Glomerular visceral epithelial cell (primary cell): ENCODE measurements around the gene ABCE1.

Experiments used
- DNase-seq: peaks from one replicate; pipeline ENCODE4 v3.0.0-alpha.2; 2016; ENCODE audit errors: extremely low spot score

Gene ABCE1

GRCh38 chr4:145097821-145098674 lies at the start of gene ABCE1, which contains the start of gene ANAPC10:
TSS of gene ABCE1 (plus strand) at chr4:145098311. CDS start at chr4:145104413, 6,102 bp downstream.
TSS of gene ANAPC10 (minus strand) at chr4:145098196. CDS start at chr4:145096099, 2,097 bp downstream.
- DNase-seq, result peak; percentile 98

DNA sequence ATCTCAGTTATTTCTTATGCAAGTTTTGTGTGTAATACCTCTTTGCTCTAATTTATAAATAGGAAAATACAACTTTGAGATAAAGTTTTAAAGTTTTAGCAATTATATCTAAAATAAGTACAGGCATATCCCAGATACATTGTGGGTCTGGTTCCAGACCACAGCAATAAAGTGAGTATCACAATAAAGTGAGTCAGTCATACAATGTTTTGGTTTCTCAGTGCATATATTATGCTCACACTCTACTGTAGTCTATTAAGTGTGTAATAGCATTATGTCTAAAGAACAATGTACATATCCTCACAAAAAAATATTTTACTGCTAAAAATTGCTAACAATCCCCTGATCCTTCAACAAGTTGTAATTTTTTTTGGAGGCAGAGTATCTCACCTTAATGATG lies 49.3 kb upstream of the ABCE1 start:
- no peak for DNase-seq

DNA sequence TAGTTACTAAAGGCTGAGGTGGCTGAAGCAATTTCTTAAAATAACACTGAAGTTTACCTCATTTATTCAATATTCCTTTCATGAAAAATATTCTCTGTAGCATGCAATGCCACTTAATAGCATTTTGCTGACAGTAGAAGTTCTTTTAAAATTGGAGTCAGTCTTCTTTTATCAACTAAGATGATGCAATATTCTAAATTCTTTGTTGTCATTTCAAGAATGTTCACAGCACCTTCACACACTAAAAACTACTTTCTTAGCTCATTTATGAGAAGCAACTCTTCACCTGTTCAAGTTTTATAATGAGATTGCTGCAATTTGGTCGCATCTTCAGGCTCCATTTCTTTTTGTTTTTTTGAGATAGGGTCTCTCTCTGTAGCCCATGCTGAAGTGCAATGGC lies 48.9 kb upstream of the ABCE1 start:
- DNase-seq, result no peak

DNA sequence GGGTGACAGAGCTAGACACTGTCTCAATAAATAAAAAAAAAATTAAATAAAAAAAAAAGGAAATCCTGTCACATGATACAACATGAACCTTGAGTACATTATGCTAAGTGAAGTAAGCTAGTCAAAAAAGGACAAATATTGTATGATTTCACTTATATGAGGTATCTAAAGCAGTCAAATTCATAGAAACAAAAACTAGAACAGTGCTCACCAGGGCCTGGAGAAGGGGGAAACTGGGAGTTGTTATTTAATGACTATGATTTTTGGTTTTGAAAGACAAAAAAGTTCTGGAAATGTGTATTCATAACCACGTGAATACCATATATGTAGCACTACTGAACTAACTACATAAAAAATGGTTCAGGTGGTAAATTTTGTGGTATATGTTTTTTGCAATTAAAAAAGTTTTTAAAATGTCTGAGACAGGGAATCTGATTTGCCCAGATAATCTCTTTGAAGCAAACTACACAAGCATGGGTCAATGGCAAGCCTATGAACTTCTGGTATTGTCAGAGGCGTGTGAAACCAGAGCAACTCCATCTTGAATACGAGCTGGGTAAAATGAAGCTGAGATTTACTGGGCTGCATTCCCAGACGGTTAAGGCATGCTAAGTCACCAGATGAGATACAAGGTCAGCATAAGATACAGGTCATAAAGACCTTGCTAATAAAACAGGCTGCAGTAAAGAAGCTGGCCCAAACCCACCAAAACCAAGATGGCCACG lies 42.4 kb upstream of the ABCE1 start:
- DNase-seq, result no peak

DNA sequence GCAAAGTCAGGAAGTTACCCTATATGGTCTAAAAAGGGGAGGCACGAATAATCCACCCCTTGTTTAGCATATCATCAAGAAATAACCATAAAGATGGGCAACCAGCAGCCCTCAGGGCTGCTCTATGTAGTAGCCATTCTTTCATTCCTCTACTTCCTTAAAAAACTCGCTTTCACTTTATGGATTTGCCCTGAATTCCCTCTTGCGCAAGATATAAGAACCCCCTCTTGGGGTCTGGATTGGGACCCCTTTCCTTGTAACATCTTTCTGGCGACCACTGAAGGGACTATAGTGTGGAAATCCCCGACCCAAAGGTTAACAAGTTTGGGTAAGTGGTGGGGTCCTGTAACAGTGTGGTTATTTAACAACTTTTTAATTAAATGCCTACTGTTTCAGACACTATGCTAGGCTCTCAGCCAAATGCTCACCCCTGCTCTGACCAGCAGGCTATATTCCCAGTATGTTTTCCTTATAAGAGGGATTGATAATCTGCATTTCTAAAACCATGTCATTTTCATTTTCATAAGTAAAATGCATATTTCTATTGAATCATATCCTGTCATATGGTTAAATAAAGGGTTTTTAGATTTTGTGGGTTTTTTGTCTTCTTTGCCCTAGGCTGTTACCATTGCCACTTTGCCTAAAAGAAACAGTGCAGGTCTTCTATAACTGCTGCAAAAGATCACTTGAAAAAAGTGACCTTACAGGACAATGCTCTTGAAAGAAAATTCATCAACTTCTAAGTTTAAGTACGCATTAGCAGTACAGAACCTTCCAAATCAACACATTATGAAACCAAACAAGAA lies 41.6 kb upstream of the ABCE1 start:
- DNase-seq, result no peak

DNA sequence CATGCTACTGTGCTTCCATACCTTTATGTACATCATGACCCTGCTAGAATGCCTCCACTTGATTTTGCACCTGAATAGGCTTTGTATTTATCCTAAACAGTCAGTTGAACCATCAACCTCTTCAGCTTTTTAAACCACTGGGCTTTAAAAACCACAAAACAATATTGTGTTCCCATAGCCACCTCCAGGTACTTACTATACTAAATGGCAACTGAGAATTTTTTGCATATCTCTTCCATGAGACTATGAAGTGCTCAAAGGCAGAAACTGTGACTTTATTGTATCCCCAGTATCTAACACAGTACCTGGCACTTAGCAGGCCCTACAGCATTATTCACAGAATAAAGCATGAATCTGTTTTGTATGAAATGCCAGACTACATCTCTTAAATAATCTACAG lies 39.9 kb upstream of the ABCE1 start:
- DNase-seq, result no peak

DNA sequence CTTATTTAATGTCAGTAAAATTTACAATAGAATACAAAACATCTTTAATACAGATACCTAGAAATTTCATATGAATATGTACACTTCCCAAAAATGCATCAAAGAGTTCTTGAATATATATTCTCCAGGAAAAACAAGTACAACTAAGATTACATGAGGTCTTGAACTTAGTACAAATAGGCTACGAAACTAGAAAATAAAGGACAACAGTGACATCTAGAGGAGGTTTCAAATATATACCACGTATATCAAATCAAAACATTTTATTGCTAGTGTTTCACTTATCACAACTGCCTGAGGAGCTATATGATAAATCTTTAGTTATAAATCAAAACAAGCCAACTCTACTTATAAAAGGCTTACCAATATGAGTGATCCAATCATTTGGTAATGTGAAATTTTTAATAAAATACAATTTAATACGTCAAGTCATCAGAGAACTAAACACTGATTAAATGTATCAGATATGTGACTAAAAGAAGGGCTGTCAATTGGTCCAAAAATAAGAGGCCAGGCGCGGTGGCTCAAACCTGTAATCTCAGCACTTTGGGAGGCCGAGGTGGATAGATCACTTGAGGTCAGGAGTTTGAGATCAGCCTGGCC lies 36.7 kb upstream of the ABCE1 start:
- DNase-seq, result peak; percentile 56

DNA sequence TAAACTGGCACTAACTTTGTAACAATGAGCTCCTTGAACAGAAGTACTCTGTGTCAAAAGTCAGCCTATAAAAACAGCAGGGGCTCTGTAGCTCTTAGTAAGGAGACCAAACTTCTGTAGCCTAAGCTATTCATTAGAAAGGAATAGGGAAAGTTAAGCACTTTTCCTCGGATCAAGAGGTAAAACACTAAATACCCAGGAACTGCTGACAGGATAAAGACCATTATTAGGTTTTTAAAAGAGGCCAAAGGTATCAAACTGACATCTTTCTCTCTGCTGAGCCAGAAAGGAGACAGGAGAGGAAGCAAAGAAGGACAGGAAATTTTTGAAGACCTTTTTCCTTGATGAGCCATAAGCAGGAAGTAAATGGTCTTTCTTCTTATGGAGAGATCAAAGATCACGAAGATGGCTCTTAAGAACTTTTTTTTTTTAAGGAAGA lies 32.0 kb upstream of the ABCE1 start:
- DNase-seq, result no peak

DNA sequence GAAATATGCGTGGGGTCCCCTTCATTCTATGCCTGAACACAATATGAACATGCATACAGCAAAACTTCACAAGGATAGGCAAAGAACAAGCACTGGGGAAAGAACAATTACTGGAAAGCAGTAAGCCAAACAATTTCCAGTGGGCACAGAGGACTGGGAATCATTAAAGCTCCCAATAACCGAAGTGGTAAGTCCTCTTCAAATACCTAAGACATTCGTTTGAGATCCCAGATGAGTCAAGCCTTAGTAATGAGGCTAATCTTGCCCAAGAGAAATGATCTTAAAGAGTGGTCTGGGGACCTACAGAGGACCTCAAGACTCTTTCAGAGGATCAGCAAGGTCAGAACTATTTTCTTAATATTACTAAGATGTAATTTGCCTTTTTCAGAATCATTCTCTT lies 28.8 kb upstream of the ABCE1 start:
- DNase-seq, result peak; percentile 25

DNA sequence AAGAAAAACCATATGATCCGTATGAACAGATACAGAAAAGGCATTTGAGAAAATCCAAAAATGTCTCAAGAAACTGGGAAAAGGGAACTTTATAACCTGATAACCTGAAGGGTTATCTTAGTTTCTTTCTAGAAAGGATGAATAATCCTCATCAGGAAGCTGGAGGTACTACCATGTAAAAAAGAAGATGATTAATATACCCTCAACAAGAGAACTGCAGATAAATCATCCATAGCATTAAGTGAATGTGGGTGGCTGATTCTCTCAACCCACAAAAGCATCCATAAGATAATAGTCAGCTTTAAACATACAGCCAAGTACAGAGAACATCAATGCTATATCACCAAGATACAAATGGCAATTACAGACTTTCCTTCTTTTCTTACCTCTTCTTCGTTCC lies 26.6 kb upstream of the ABCE1 start:
- no peak for DNase-seq

DNA sequence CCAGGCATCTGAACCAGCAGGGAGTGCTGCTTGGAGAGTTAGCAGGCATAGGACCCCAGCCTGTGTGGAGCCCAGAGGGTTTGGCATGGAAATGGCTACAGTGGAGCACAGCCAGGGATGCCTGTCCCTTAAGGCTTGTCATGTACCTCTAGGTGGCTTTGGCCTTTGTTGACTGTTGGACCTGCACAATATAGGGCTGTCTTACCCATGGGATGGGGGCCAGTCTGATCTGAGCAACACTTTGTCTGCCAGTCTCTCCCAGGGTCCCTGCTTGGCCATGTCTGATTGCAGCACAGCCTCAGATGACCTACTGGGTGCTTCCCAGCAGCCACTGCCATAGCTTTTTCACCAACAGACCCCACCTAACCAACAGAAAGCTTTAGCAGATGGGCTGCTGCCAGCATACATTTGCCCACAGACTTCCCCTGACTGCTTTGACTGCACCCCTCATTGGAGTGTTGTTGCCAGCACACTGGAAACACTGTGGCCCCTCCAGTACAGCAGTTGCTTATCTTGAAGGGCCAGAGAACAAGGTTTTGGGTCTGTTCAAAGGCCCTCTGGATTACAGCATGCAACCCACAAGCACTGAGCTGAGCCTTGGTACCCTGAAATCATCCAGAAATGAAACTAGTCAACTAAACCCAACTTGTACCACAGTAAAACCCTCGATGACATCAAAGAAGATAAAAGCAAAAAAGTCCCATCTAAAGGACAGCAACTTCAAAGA lies 22.2 kb upstream of the ABCE1 start:
- no peak for DNase-seq

DNA sequence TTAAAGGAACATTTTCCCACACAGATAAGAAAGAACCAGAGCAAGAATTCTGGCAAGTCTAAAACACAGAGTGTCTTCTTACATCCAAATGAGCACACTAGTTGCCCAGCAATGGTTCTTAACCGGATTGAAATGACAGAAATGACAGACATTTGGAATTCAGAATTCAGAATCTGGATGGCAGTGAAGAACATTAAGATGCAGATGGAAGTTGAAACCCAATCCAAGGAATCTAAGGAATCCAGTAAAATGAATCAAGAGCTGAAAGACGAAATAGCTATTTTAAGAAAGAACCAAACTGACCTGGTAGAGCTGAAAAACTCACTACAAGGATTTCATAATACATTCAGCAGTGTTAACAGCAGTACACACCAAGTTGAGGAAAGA lies 21.6 kb upstream of the ABCE1 start:
- no peak for DNase-seq

GRCh38 chr4:145081756-145082155 lies 16.4 kb upstream of the ABCE1 start:
- DNase-seq, result no peak

- peak; percentile 71 for DNase-seq
Measured at GRCh38 chr4:145083891-145084605, 14.1 kb upstream of the ABCE1 start.

- DNase-seq, result no peak
Measured at GRCh38 chr4:145090380-145090779, 7.7 kb upstream of the ABCE1 start.

GRCh38 chr4:145093638-145094037 lies 4.5 kb upstream of the ABCE1 start:
- DNase-seq, result no peak

DNA sequence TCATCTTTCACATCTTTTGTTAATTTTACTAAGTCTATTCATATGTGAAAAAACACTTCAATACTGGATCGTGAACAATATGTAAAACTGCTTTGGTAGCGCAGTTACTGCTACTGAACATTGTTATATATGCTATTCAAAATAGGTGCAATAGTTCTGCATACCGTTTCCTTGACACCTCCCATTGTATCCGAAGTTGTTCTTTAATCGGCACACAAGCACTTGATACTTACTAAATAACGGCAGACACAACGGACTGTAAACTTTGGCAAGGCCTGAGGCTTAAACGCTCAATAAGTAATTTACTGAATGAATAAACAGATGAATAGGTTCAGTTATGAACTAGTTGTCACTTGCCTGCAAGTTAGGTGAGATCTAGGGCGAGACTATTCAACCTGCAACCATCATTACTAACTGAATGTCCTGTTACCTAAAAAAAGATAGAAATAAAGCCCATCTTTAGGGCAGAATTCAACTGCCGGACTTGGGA lies 735 bp upstream of the ABCE1 start:
- DNase-seq, result no peak

- DNase-seq, result peak; percentile 48
Measured at GRCh38 chr4:145098675-145099037, 545 bp downstream of the ABCE1 start.

DNA sequence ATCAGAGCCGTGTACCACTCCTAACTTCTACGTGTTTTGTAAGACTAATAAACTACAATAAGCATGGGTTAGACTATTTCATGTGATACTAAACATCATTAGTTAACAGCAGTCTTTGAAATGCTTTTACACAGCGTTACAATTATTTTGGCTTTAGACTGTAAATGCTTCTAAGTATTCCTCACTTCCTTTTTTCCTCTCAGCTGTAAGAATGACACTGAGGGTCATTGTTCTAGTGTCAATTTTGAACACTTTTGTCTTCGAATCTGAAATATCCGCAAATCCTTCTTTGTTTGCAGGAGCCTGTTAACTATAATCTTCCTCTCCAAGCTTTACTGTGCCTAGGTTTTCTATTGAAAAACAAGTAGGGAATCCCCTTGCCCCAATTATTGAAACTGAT lies 1.5 kb downstream of the ABCE1 start:
- no peak for DNase-seq

- DNase-seq, result no peak
Measured at GRCh38 chr4:145101091-145101490, 3.0 kb downstream of the ABCE1 start.
